Suppressor macrophage (primary cell): Measurements from ENCODE around the gene UGT1A6.
"Not testable (repeated sequence)": the region's sequence is repeated elsewhere in the genome, so short reads cannot be mapped to it uniquely, and the experiment has no call there.

ENCODE experiments used
- DNase-seq, 4 experiments: peaks; one replicate each; pipeline ENCODE4 v3.0.0-alpha.2; 2020 to 2022

The UGT1A6 gene

DNA sequence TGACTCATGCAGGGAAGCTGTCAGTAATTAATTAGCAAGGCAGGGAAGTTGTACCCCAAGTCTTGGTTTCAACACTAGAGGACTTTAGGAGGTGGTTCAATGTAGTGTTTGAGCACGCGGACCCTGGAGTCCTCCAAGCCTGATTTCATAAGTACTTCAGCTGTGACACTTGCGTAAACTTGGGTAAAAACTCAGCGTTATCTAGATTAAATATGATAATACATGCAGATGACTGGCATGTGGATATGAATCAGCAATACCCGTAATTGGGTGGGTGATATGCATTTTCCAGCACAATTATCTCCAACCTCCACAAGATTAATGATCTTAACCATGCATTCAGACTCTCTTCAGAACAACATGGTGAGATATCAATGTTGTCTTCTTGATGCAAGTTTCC, 5.8 kb upstream of the UGT1A6 start:
- no peak for DNase-seq

DNA sequence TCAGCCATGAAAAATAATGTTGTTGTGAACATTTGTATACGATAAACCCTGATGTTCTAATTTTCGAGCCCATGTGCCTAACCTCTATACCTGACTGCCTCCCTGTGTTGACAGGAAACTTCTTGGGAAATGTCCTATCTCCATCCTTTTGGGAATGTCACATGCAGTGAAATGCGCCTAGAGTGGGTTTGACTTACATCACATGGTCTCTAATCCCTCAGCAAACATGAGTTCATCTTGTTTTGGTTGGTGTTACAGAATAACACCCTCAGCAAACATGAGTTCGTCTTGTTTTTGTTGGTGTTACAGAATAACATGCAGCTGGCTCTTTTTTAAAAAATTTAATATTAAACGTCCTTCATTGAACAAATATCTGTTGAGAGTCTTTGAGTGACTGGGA, 4.3 kb upstream of the UGT1A6 start:
- DNase-seq: no peak

DNA sequence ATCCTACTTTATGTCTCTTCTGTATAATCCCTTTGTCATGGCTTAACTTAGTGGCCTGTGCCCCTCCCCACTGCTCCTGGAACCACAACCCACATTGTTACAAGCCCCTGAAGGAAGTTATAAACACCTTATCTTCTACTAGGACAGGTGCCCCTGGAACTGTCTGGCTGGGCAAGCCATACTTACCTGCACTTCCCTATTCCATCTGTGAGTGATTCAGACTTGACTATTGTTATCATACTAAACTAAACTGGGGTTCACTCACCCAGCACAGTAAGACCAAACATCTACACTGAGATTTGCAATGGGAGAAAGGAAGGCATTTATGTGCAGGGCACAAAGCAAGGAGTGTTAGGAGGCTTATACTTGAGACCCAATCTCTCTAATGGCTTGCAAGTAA, 3.7 kb upstream of the UGT1A6 start:
- DNase-seq: no peak

DNA sequence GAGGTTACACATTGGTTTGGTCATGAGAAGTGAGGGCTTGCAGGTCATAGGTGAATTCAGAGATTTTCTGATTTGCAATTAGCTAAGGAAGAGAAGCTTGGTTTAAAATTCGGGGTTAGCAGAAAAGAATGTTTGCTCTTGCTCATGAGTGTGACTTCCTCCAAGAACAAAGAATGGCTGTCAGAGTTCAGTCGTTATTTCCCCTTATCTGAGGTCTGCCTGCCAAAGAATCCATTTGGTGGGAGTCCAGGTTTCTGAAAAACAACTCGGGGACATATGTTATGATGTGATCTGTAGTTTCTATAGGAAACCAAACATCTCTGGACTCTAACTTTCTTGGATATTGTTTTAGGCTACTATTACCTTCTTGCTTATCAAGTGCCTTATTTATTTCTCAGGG, 3.2 kb upstream of the UGT1A6 start:
- DNase-seq: no peak

DNA sequence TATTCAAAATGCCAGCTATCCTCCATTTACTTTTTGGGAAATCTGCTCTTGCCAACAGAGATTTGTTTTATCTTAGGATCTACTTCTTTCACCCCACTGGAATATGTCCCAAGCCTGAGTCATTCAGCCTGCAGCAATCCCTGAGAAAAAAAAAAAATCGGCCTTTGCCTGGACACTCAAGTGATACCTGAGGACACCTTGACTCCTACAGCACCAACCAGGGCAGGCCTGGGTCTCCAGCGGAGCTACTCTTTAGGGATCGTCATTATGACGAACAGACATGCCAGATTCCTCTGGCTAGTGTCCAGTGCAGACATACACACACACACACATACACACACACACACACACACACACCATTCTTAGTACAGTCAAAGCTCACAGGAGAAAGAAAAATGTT, 2.2 kb upstream of the UGT1A6 start:
- no peak for DNase-seq

DNA sequence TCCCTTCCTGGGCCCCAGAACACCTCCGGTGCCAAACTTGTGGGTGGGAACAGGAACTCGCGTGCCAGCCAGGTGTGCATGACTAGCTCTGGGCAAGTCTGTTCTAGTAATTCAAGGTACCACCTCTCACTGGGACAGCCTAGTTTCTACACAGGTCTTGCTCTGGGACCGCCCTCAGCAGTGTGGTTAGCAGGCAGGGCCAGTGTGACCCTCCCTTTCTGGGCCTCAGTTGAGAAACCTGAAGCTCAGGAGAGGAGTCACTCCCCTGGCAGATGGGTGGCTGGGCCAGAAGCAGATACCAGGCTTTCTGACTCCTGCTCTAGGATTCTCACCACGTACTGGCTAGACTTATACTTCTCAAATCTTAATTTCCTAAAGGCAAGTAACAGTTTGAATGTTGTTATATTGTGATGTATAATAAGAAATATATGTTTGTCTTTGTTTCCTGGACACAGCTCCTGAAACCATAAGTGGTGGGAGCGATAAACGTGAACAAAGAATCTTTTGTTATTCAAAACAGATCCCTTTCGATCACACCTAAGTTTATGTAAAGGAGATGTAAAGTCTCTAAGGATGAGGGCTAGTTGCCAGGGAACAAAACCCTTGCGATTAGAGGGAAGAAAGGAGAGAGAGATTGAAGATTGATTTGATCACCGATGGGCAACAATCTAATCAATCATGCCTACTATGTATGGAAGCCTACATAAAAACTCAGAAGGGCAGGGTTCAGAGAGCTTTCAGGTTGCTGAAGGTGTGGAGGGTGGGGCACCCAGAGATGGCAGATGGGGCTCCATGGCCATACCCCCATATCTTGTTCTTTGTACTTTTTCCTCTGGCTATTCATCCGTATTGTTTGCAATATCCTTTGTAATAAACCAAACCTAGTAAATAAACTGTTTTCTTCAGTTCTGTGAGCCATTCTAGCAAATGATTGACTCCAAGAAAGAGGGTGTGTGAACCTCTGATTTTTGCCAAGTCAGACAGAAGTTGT, 952 bp upstream of the UGT1A6 start:
- no peak for DNase-seq

DNA sequence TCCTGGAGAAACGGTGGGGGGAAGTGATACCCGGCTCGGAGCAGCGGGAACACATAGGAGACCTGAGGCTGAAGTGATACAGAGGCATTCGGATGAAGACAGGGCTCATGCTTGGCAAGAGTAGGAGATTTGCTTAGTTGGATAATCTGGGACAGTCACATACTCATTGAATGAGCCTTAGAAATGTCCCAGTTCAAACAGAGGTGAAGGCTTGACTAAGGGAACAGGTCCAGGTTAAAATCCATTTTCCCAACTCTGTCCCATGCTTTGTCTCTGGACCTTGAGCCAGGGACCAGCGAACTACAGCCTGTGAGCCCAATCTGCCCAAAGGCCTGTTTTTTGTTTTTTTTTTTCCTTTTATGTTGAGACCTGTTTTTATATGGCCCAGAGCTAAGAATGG, 1.3 kb downstream of the UGT1A6 start:
- DNase-seq: no peak

DNA sequence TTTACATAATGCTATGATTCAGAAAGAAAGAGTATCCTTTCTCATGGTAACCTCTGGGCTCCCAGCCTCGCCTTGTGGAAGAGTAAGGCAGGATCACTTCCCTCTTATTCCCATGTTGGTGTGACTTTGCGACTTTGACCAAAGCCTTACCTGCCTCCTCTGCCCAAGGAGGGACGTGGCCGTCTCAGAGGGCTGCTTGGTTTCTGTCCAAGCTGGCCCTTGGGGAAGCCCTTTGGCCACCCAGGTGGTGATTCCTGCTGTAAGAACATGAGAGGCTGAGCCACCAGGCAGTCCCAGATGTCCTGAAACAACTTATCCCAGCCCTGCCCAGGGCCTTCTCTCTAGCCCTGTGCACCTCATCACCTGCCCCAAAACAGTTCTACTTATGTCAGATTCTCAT, 6.0 kb downstream of the UGT1A6 start:
- DNase-seq: no peak

DNA sequence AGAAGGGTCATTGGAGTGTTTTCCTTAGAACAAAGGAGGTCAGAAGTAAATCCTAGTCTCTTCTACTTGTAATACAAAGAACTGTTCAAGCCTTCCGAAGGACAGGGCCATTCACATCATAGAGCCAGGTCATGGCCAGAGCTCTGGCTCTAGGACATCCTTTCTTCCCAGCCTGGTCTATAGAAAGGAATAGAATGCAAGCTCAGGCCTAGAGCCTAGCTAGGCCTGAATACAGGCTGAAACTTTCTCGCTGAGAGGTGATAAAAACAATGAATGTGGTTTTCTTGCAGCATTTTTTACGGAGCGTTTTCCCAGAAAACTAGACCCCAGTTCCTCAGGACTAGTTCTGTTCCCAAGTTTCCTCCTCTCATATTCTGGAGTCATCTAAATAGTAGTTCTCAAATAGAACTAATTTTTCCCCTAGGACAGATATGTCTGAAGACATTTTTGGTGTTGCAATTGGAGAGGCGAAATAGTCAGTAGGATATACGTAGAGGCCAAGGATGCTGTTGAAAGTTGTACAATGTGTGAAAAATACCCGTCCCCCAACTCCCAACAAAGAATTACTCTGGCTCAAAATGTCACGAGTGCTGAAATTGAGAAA, 6.8 kb downstream of the UGT1A6 start:
- DNase-seq: no peak

DNA sequence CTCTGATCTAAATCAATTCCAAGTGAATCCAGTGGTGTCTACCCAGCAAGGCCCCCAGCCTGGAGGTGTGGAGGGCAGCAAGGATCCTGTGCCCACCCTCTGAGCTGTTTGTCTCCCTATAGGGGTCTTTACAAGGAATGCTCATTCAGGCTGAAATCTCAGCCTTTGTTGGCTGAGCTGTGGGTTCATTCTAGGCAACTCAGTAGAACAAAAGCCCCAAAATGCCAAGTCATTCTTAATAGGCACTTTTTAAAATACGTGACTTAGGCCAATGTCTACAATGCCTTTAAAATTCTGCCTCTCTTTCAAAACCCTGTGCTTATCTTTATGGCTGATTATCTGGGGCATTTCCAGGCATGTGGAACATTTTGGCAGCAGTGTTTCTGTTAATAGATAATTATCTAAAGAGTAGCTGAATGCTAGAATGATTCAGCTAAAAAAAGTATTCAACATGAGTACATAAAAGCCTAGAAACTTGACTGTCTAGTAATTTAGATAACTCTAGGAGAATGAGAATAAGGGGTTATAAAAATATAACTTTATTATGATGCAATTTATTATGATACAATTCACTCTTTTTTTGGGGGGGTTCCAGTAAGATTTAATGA, 7.4 kb downstream of the UGT1A6 start:
- peak in 1 of 4 experiments; percentile 1 for DNase-seq

DNA sequence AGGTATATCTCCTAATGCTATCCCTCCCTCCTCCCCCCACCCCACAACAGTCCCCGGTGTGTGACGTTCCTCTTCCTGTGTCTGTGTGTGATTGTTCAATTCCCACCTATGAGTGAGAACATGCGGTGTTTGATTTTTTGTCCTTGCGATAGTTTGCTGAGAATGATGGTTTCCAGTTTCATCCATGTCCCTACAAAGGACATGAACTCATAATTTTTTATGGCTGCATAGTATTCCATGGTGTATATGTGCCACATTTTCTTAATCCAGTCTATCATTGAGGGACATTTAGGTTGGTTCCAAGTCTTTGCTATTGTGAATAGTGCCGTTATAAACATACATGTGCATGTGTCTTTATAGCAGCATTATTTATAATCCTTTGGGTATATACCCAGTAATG, 8.2 kb downstream of the UGT1A6 start:
- DNase-seq: not testable (repeated sequence)

DNA sequence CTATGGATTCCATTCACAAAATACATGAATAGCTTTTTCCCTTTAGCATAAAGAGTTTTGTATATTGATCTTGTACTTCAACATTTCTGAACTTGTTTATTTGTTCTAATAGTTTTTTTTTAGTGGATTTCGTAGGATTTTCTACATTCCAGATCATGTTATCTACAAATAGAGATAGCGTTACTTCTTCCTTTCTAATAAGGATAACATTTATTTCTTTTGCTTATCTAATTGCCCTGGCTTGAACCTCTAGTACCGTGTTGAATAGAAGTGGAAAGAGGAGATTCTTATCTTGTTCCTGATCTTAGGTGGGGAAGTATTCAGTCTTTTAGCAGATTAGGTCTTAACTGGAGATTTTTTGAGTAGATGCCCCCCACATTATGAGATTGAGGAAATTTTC, 9.5 kb downstream of the UGT1A6 start:
- no peak for DNase-seq

DNA sequence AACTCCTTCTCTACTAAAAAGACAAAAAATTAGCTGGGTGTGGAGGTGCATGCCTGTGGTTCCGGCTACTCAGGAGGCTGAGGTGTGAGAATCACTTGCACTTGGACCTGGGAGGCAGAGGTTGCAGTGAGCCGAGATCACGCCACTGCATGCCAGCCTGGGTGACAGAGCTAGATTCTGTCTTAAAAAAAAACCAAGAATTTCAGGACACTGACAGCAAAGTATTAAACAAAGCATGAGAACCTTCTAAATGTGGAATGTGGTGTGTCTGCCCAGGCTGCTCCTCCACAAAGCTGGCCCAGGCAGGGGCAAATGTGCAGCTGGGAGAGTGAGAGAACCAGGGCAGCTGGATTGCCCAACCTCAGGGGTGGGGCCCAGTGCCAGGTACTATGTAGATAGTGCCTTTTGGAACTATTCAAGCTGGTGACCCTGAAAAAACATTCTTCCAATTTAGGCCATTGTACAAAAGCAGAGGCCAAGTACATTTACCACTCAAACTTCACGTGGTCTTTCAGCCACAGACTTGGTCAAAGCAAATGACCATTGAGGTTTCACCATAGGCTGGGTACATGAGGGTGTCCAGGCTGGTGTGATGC, 13.3 kb downstream of the UGT1A6 start:
- DNase-seq: no peak

DNA sequence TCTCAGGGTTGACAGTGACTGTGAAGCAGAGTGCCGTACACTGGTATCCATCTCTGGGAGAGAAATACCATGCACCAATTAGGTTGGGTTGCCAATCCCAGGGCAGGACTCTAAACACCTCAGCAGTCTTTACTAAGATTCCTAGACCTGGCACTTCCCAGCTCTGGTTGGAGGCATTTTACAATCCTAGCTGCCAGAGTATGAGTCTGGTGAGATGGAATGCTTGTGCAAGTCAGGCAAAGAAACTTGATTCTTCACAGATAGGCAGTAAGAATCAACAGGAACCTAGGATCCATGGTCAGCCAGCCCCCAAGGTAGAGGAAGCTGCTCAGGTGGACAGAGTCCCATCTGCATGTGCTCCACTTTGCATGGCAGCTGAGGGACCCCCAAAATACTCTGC, 14.0 kb downstream of the UGT1A6 start:
- DNase-seq: no peak

DNA sequence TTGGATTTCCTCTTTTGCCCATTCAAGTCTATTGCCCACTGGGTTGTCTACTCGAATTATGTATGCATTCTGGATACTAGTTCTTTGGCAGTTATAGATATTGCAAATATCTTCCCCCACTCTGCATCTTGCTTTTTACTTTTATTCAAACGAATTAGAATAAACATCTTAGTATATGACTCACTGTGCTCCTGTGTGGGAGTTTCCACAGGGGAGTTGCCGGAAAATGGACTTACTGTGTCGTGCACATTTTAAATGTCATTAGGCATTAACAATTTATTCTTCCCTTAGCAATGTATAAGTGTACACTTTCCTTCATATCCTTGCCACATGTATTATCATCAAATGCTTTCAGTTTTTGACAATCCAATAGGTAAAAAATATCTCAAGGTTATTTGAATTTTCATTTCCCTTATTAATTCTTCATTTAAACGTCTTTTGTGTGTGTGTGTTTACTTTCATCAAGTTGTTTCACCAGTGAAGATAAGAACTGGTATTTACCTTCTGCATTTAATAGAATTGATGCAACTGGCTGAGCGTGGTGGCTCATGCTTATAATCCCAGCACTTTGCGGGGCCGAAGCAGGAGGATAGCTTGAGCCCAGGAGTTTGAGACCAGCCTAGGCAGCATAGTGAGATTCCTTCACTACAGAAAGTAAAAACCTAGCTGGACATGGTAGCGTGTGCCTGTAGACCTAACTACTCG, 15.4 kb downstream of the UGT1A6 start:
- no peak for DNase-seq

DNA sequence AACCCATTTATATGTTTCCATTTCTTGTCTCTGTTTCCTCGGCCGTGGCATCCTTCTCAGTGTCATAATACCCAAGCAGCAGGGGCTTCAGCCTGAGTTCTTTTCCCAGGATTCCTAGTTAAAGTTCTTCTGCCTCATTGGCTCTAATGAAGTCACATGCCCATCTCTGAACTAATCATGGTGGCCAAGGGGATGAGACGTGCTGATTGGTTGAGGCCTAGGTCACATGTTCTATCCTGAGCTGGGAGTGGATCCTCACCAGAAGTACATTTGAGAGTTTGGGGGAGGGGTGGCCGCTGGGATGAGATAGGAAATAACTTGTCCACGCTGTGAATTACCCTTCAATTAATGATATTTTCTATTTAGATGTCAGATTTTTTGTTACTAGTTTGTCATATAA, 16.3 kb downstream of the UGT1A6 start:
- no peak for DNase-seq

DNA sequence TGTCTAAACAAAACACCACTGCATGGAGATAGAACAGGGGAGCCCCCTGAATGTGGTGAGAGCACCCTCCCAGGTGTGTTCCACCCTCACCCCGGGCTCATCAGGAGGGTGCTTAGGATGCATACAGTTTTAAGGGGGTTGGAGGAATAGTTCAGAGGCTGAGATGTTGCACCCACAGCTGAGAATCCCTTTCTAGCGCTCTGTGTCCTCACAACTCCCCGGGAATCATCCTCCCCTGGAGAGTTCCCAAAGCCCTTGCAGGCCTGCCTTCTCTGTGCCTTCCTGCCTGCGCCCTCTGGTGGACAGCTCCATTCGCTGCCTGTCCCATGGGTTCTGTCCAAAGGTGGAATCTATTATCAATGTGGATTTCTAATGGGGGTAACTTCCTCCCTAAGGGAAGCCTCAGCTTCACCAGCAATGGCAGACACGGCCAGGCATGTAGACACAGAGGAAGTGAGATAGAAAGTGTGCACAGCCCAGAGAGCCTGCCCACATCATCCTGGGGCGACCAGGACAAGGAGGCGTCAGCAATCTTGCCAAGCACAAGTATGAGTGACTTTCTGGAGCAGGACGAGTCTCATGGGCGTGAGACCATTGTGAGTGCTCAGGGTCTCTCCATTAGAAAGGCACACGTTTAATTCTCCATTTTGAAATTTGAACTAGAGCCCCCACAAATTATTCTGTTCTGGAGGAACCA, 18.8 kb downstream of the UGT1A6 start:
- DNase-seq: peak; percentile 64 to 87 (median 82)

DNA sequence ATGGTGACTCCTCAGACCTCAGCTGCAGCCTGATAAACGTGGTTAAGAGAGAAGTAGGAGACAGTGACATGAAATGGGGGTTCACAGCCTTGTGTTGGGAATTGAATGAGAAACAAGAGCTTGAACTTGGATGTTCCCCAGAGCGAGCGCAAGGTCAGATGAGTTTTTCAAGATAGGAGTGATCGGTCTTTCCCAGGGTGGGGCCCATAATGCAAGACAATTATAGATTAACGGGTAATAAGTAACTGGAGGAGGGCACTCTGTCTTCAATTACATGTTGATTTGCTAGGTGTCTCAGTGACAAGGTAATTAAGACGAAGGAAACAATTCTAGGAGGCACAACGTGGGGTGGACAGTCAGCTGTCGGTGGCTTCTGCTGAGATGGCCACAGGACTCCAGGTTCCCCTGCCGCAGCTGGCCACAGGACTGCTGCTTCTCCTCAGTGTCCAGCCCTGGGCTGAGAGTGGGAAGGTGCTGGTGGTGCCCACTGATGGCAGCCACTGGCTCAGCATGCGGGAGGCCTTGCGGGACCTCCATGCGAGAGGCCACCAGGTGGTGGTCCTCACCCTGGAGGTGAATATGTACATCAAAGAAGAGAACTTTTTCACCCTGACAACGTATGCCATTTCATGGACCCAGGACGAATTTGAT, 20.0 kb downstream of the UGT1A6 start, which contains the start of gene UGT1A5:
Gene UGT1A5 (plus strand): TSS at position 297 of the 651 bp plus-strand sequence. CDS start 85 bp downstream, at position 382.
- DNase-seq: no peak

DNA sequence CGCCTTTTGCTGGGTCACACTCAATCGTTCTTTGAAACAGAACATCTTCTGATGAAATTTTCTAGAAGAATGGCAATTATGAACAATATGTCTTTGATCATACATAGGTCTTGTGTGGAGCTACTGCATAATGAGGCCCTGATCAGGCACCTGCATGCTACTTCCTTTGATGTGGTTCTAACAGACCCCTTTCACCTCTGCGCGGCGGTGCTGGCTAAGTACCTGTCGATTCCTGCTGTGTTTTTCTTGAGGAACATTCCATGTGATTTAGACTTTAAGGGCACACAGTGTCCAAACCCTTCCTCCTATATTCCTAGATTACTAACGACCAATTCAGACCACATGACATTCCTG, 20.5 kb downstream of the UGT1A6 start:
- DNase-seq: no peak

DNA sequence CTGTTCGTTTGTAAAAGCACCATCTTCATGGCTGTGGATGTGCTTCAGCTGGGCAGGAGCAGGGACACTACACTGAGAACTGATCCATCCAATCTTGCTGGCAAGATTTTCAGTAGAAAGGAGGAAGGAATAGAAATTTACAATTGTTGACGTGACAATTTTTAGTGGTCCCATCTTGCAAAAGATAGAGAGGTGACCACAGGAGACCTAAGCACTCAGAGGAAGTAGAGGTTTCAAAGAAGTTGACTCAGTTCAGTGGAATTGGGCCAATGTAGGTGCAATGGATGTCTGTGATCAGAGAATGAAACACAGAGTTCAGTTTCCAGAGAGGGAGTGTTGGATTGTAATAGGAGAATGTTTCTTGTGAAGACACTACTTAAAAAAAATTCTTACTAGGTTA, 21.4 kb downstream of the UGT1A6 start:
- no peak for DNase-seq

DNA sequence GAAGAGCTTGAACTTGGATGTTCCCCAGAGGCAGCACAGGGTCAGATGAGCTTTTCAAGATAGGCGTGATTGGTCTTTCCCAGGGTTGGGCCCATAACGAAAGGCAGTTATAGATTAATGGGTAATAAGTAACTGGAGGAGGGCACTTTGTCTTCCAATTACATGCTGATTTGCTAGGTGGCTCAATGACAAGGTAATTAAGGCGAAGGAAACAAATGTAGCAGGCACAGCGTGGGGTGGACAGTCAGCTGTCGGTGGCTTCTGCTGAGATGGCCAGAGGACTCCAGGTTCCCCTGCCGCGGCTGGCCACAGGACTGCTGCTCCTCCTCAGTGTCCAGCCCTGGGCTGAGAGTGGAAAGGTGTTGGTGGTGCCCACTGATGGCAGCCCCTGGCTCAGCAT, 25.9 kb downstream of the UGT1A6 start, which contains the start of gene UGT1A4:
Gene UGT1A4 (plus strand): TSS at position 185 of the 400 bp plus-strand sequence. CDS start 85 bp downstream, at position 270.
- no peak for DNase-seq
